PC-3 (cell line): Measurements from ENCODE around the gene BMPR1A. TPM values are rescaled to one million over a fixed set of nuclear protein-coding genes. Genes with fewer than 3 reads are reported as not detected.

ENCODE experiments used
- ATAC-seq: fragments of 200-7000 bp; cut with Tn5 transposase; 2 replicates; pipeline ENCODE4 v1.9.1; 2020; ENCODE audit warnings: mild to moderate bottlenecking, moderate library complexity
- BruUV-seq: library from RNA; stranded (reverse); fragments of 400-500 nt; replicated peaks from 2 replicates; lab custom pipeline; 2021; lab: Mats Ljungman, UMichigan
- CTCF ChIA-PET: fragments of 300-600 bp; sonication (Branson Sonifier 250); formaldehyde crosslinking; loops from one replicate; lab custom pipeline; 2022; ENCODE audit warnings: antibody characterized with exemption; lab: Charles Lee
- POLR2A ChIA-PET: fragments of 300-600 bp; sonication (Branson Sonifier 250); formaldehyde crosslinking; loops from one replicate; lab custom pipeline; 2022; ENCODE audit warnings: antibody characterized with exemption; ENCODE audit not compliant: unreplicated experiment; lab: Charles Lee
- DNase-seq: peaks from one replicate; pipeline ENCODE4 v3.0.0-alpha.2; 2015
- H2AFZ ChIP-seq: fragments of 300-600 bp; sonication (generic); 2 replicates; pipeline ENCODE4 v1.6.0; 2016; ENCODE audit warnings: antibody characterized with exemption, low read length
- H3F3A ChIP-seq: fragments of 300-600 bp; sonication (generic); one replicate; pipeline ENCODE4 v1.6.0; 2017; ENCODE audit warnings: antibody characterized with exemption, low read length, control low read depth, mild to moderate bottlenecking; ENCODE audit not compliant: unreplicated experiment
- H3K27ac ChIP-seq: fragments of 300-600 bp; sonication (generic); 2 replicates; pipeline ENCODE4 v1.5.1; 2016; ENCODE audit warnings: mild to moderate bottlenecking, low read length
- H3K27me3 ChIP-seq: fragments of 300-600 bp; sonication (generic); 2 replicates; pipeline ENCODE4 v1.6.1; 2016; ENCODE audit warnings: low read length, mixed read lengths
- H3K36me3 ChIP-seq: fragments of 300-600 bp; sonication (generic); 2 replicates; pipeline ENCODE4 v1.6.1; 2016; ENCODE audit warnings: low read depth, mixed run types, low read length, mixed read lengths
- H3K4me1 ChIP-seq: fragments of 300-600 bp; sonication (generic); 2 replicates; pipeline ENCODE4 v1.5.1; 2016; ENCODE audit warnings: low read length; ENCODE audit not compliant: insufficient read depth
- H3K4me2 ChIP-seq: fragments of 300-600 bp; sonication (generic); 2 replicates; pipeline ENCODE4 v1.6.0; 2016; ENCODE audit warnings: low read length
- H3K4me3 ChIP-seq: fragments of 300-600 bp; sonication (generic); 2 replicates; pipeline ENCODE4 v1.5.1; 2016; ENCODE audit warnings: mild to moderate bottlenecking, low read length, mixed read lengths
- H3K79me2 ChIP-seq: fragments of 300-600 bp; sonication (generic); 2 replicates; pipeline ENCODE4 v1.6.1; 2017; ENCODE audit warnings: low read length, mixed read lengths
- H3K9ac ChIP-seq: fragments of 300-600 bp; sonication (generic); 2 replicates; pipeline ENCODE4 v1.6.0; 2016; ENCODE audit warnings: mild to moderate bottlenecking, low read length
- H3K9me2 ChIP-seq: fragments of 300-600 bp; sonication (generic); replicated peaks from 2 replicates; pipeline ENCODE4 v1.6.1; 2016; ENCODE audit warnings: mixed run types, low read length, mixed read lengths
- H3K9me3 ChIP-seq: fragments of 300-600 bp; sonication (generic); 2 replicates; pipeline ENCODE4 v1.6.1; 2016; ENCODE audit warnings: low read length, mixed read lengths
- H4K20me1 ChIP-seq: fragments of 300-600 bp; sonication (generic); 2 replicates; pipeline ENCODE4 v1.6.1; 2016; ENCODE audit warnings: low read length, mixed read lengths
- CTCF ChIP-seq: fragments of 300-600 bp; sonication (generic); conservative IDR thresholded peaks from 2 replicates; pipeline ENCODE4 v1.5.1; 2017; ENCODE audit warnings: antibody characterized with exemption, low read depth, mild to moderate bottlenecking, low read length
- EZH2 ChIP-seq: fragments of 300-600 bp; sonication (generic); IDR thresholded peaks from one replicate; pipeline ENCODE4 v1.6.1; 2017; ENCODE audit warnings: antibody characterized with exemption, mild to moderate bottlenecking, low read length; ENCODE audit not compliant: unreplicated experiment
- EZH2phosphoT487 ChIP-seq: fragments of 300-600 bp; sonication (generic); IDR thresholded peaks from 2 replicates; pipeline ENCODE4 v1.6.1; 2018; ENCODE audit warnings: mild to moderate bottlenecking, antibody characterized with exemption, low read length, borderline replicate concordance
- intact Hi-C: fragments of 100-400 bp; cut with micrococcal nuclease; formaldehyde crosslinking; loops from 2 replicates; pipeline ENCODE4 v1.9.0; 2023
- total RNA-seq: library from RNA; depleted of rRNA; stranded (reverse); fragments of >200 nt; gene quantifications from 2 replicates; pipeline ENCODE4 v1.2.3, GENCODE V29; 2014

Gene BMPR1A
- total RNA-seq, 1 experiment from 2014 or later: 14.5 TPM

- Histone ChIP-seq H3K27ac (no peak overlapping the region), H3K36me3 (peaks cover 3% of the 10 kb centered on the region; the same call in 1 of the 2 replicates), H3K4me3 (no peak overlapping the region), H3K4me1 (no peaks in the 10 kb centered on the region), H3K9me2 (no peaks in the 10 kb centered on the region), H2AFZ (no peak overlapping the region), H3F3A (no peaks in the 10 kb centered on the region), H3K9me3 (no peaks in the 10 kb centered on the region), H4K20me1 (no peaks in the 10 kb centered on the region), H3K79me2 (no peaks in the 10 kb centered on the region), H3K9ac (no peak overlapping the region), H3K4me2 (no peak overlapping the region), H3K27me3 (no peaks in the 10 kb centered on the region)
- POLR2A ChIA-PET: no interaction called here
- TF ChIP-seq EZH2phosphoT487 (no peak), CTCF (no peak), EZH2 (no peak)
- BruUV-seq: no TSS peak
- intact Hi-C loops: loop anchor here (1.0 to 2.0 kb wide), 3 partner anchors 143 to 210 kb away; partner anchors contain the start of gene BMPR1A
- ATAC-seq (no peak), DNase-seq (no peak)
- CTCF ChIA-PET: interaction anchor here (0.5 to 1.2 kb wide), 2 partner anchors 61 to 205 kb away, joined by 4 to 6 read pairs; no protein-coding TSS in a partner anchor
Observed at GRCh38 chr10:86899132-86899531, 142.7 kb downstream of the BMPR1A start.

GRCh38 chr10:86899670-86900276 is 143.4 kb downstream of the BMPR1A start:
- H3K4me2 ChIP-seq: no peak overlapping the region
- no peaks in the 10 kb centered on the region for H3F3A ChIP-seq
- no peak overlapping the region for H3K27ac ChIP-seq
- no peaks in the 10 kb centered on the region for H3K9me2 ChIP-seq
- CTCF ChIA-PET: interaction anchor here (1.2 kb wide), 1 partner anchor 206 kb away, joined by 4 read pairs; no protein-coding TSS in a partner anchor
- no TSS peak for BruUV-seq
- no peaks in the 10 kb centered on the region for H3K79me2 ChIP-seq
- DNase-seq (peak; percentile 67), ATAC-seq (peak; percentile 72)
- H2AFZ ChIP-seq: no peak overlapping the region
- no peaks in the 10 kb centered on the region for H3K4me1 ChIP-seq
- H3K9ac ChIP-seq: no peak overlapping the region
- intact Hi-C loops: loop anchor here (1.0 to 2.0 kb wide), 3 partner anchors 143 to 211 kb away; partner anchors contain the start of gene BMPR1A
- H3K27me3 ChIP-seq: no peaks in the 10 kb centered on the region
- POLR2A ChIA-PET: no interaction called here
- H4K20me1 ChIP-seq: no peaks in the 10 kb centered on the region
- peaks cover 4% of the 10 kb centered on the region; the same call in 1 of the 2 replicates for H3K36me3 ChIP-seq
- TF ChIP-seq CTCF (peak; percentile 73), EZH2 (no peak), EZH2phosphoT487 (no peak)
- H3K4me3 ChIP-seq: no peak overlapping the region
- no peaks in the 10 kb centered on the region for H3K9me3 ChIP-seq

- H3K9me2 ChIP-seq: no peaks in the 10 kb centered on the region
- CTCF ChIA-PET: interaction anchor here (0.6 kb wide), 2 partner anchors 11 to 151 kb away, joined by 6 to 10 read pairs; no protein-coding TSS in a partner anchor
- no peak for TF ChIP-seq EZH2phosphoT487
- TF ChIP-seq EZH2: no peak
- TF ChIP-seq CTCF: no peak
- no peaks in the 10 kb centered on the region for H3K9me3 ChIP-seq
- H3K4me1 ChIP-seq: no peaks in the 10 kb centered on the region
- no peak overlapping the region for H3K4me3 ChIP-seq
- DNase-seq (no peak), ATAC-seq (no peak)
- no peak overlapping the region for H3K9ac ChIP-seq
- H3K36me3 ChIP-seq: peaks cover 10% of the 10 kb centered on the region
- H3K27me3 ChIP-seq: no peaks in the 10 kb centered on the region
- no peaks in the 10 kb centered on the region for H3K79me2 ChIP-seq
- no peak overlapping the region for H2AFZ ChIP-seq
- no peaks in the 10 kb centered on the region for H3F3A ChIP-seq
- no peak overlapping the region for H3K4me2 ChIP-seq
- BruUV-seq: no TSS peak
- H3K27ac ChIP-seq: no peak overlapping the region
- intact Hi-C loops: no loop called here
- H4K20me1 ChIP-seq: no peaks in the 10 kb centered on the region
- POLR2A ChIA-PET: no interaction called here
Observed at GRCh38 chr10:86900955-86901354, 144.5 kb downstream of the BMPR1A start.
